HG02938 (cell line): ENCODE results near the gene ICAM3.
A peak's percentile ranks its signal among the peaks of the same experiment; 100 is the strongest.

Source experiments
- ATAC-seq: cut with Tn5 transposase; IDR thresholded peaks from one replicate; pipeline ENCODE4 v1.9.1; 2021; ENCODE audit warnings: mild to moderate bottlenecking, moderate library complexity; ENCODE audit not compliant: unreplicated experiment

Gene ICAM3

GRCh38 chr19:10292789-10293636 is 46.4 kb downstream of the ICAM3 start:
- no peak for ATAC-seq

DNA sequence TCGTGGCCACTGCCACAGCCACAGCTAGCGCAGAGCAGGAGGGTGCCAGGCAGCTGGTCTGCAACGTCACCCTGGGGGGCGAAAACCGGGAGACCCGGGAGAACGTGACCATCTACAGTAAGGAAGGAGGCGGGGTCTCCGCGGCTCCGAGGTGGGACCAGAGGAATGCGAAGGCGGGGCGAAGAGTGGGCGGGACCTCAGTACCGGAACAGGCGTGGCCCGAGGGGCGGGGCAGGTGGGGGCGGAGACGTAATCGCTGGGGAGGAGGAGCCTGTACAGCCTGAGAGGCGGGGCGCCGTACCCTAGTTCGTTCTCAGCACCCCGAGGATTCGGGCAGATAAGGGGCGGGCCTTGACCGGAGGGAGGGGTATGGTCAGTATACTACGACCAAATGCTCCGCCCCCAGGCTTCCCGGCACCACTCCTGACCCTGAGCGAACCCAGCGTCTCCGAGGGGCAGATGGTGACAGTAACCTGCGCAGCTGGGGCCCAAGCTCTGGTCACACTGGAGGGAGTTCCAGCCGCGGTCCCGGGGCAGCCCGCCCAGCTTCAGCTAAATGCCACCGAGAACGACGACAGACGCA is 47.1 kb downstream of the ICAM3 start:
- peak; percentile 35 for ATAC-seq

- ATAC-seq: no peak
Measured at GRCh38 chr19:10291554-10292205, 47.7 kb downstream of the ICAM3 start.

DNA sequence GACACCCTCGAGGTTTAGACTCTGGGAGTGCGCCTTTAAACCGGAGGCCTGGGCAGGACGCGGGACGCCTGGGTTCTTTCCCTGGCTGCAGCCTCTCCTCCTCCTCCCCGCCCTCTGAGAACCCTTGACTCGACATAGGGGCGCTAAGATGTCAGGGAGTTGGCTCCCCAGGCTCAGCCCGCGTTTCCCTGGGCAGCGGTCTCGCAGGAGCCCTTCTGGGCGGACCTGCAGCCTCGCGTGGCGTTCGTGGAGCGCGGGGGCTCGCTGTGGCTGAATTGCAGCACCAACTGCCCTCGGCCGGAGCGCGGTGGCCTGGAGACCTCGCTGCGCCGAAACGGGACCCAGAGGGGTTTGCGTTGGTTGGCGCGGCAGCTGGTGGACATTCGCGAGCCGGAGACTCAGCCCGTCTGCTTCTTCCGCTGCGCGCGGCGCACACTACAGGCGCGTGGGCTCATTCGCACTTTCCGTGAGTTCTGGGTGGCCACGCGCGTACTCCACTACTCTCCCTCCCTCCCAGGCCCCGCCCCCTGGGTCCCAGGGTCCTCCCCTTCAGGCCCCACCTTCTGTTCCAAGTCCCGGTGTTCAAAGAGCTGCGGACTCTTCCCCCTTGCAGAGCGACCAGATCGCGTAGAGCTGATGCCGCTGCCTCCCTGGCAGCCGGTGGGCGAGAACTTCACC is 48.4 kb downstream of the ICAM3 start:
- ATAC-seq: no peak

DNA sequence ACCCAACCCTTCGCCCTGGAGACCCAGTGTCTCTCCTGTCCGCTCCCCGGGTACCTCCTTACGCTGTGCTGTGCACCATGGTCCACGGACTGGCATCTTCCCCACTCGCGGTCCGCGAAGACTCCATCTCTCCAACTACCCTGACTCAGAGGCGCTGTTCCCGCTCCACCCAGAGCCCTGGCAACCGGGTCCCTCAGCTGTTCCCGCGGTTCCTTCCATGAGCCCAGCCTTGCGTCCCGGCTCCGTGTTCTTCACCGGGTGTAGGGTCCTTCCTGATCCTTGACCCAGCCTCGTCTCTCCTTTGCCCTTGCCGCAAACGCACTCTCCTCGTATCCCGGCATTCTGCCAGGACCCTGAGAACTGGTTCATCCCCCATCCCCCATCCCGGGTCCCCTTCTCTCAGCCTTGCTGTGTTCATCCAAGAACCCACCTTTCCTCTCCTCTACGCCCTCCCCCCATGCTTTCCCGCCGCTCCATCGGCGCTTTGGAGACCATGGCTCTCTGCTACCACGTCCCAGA is 49.0 kb downstream of the ICAM3 start:
- no peak for ATAC-seq

DNA sequence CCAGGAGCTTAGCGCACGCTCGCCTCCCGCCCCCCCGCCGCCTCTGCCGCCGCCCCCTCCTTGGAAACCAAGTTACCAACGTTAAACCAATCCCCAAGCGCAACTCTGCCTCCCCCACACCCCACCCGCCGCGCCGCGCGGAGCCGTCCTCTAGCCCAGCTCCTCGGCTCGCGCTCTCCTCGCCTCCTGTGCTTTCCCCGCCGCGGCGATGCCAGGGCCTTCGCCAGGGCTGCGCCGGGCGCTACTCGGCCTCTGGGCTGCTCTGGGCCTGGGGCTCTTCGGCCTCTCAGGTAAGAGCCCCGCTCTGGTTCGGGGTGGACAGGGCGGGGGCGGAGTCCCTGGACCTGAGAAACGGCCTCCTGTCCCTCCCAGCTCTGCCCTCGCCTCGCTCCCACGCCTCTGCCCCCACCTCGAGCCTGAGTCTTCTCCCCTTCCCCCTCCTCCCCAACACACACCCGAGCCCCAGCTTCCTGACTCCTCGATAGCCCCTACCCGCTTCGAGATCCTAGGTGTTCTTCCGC is 49.5 kb downstream of the ICAM3 start, which contains the start of gene ICAM5:
Gene ICAM5 (plus strand): TSS at position 117 of the 521 bp plus-strand sequence. CDS start 92 bp downstream, at position 209.
- no peak for ATAC-seq

- no peak for ATAC-seq
Measured at GRCh38 chr19:10289167-10289835, 50.1 kb downstream of the ICAM3 start.

DNA sequence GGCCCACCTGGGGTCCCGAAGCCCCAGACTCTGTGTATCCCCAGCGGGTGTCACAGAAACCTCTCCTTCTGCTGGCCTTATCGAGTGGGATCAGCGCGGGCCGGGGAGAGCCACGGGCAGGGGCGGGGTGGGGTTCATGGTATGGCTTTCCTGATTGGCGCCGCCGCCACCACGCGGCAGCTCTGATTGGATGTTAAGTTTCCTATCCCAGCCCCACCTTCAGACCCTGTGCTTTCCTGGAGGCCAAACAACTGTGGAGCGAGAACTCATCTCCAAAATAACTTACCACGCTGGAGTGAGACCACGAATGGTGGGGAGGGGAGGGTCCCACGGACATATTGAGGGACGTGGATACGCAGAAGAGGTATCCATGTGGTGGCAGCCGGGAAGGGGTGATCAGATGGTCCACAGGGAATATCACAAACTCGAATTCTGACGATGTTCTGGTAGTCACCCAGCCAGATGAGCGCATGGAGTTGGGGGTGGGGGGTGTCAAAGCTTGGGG is 50.7 kb downstream of the ICAM3 start:
- no peak for ATAC-seq

- ATAC-seq: no peak
Measured at GRCh38 chr19:10286803-10287737, 52.4 kb downstream of the ICAM3 start, which contains the start of gene ICAM4. Gene ICAM4 (plus strand): TSS chr19:10286955. CDS start chr19:10287013, 58 bp downstream.

GRCh38 chr19:10285393-10285792 is 54.0 kb downstream of the ICAM3 start:
- no peak for ATAC-seq

DNA sequence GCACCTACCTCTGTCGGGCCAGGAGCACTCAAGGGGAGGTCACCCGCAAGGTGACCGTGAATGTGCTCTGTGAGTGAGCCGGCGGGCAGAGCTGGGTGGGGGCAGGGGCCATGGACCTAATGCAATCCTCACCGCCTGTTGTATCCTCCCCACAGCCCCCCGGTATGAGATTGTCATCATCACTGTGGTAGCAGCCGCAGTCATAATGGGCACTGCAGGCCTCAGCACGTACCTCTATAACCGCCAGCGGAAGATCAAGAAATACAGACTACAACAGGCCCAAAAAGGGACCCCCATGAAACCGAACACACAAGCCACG is 54.5 kb downstream of the ICAM3 start:
- ATAC-seq: no peak

- ATAC-seq: no peak
Measured at GRCh38 chr19:10284065-10284959, 55.1 kb downstream of the ICAM3 start.
